MCF 10A (cell line): ENCODE measurements around the gene PLAGL2. TPM values are rescaled to one million over a fixed set of nuclear protein-coding genes. Genes with fewer than 3 reads are reported as not detected.

ENCODE experiments used
- BruUV-seq: library from RNA; stranded (reverse); fragments of 400-500 nt; replicated peaks from 2 replicates; lab custom pipeline; 2021; lab: Mats Ljungman, UMichigan
- CTCF ChIA-PET: fragments of 300-600 bp; sonication (Branson Sonifier 250); formaldehyde crosslinking; extraction: SDS; loops from one replicate; lab custom pipeline; 2021; ENCODE audit warnings: antibody characterized with exemption, inconsistent platforms; lab: Yijun Ruan, JAX
- POLR2A ChIA-PET: fragments of 300-600, 350-650 bp; sonication (Branson Sonifier 250); formaldehyde crosslinking; extraction: SDS; loops from one replicate; lab custom pipeline; 2020; ENCODE audit warnings: antibody characterized with exemption, inconsistent platforms; lab: Yijun Ruan, JAX
- DNase-seq: peaks from one replicate; pipeline ENCODE4 v3.0.0-alpha.2; 2018; ENCODE audit not compliant: unreplicated experiment
- H3K27ac Mint-ChIP-seq: one replicate; pipeline ENCODE4 v1.8.0; 2022; ENCODE audit warnings: mild to moderate bottlenecking, low read depth, mixed read lengths; ENCODE audit not compliant: unreplicated experiment
- H3K27me3 Mint-ChIP-seq: one replicate; pipeline ENCODE4 v1.8.0; 2022; ENCODE audit warnings: mixed read lengths; ENCODE audit not compliant: insufficient read depth, unreplicated experiment
- H3K36me3 Mint-ChIP-seq: one replicate; pipeline ENCODE4 v1.8.0; 2022; ENCODE audit warnings: mild to moderate bottlenecking, moderate library complexity, mixed read lengths; ENCODE audit not compliant: insufficient read depth, unreplicated experiment
- H3K4me1 Mint-ChIP-seq: one replicate; pipeline ENCODE4 v1.8.0; 2022; ENCODE audit warnings: mixed read lengths; ENCODE audit not compliant: insufficient read depth, unreplicated experiment
- H3K4me3 Mint-ChIP-seq: one replicate; pipeline ENCODE4 v1.8.0; 2022; ENCODE audit warnings: mild to moderate bottlenecking, moderate library complexity, mixed read lengths; ENCODE audit not compliant: unreplicated experiment
- H3K9me3 Mint-ChIP-seq: one replicate; pipeline ENCODE4 v1.8.0; 2022; ENCODE audit warnings: mixed read lengths; ENCODE audit not compliant: unreplicated experiment
- CTCF ChIP-seq: fragments of 200-600 bp; IDR thresholded peaks from one replicate; pipeline ENCODE4 v1.8.0; 2022; ENCODE audit warnings: antibody characterized with exemption, mild to moderate bottlenecking; ENCODE audit not compliant: unreplicated experiment
- intact Hi-C: fragments of 100-400 bp; cut with micrococcal nuclease; formaldehyde crosslinking; loops from 2 replicates; pipeline ENCODE4 v1.14.1; 2022
- total RNA-seq: library from RNA; stranded (reverse); gene quantifications from 2 replicates; pipeline ENCODE4 v1.2.3, GENCODE V29; 2022

PLAGL2 gene
- total RNA-seq, 1 experiment from 2014 or later = 18.6 TPM

- no peak for TF ChIP-seq CTCF
- no TSS peak for BruUV-seq
- Mint-ChIP-seq H3K27me3 (no peaks in the 10 kb centered on the region), H3K9me3 (no peaks in the 10 kb centered on the region), H3K36me3 (peaks cover 37% of the 10 kb centered on the region), H3K27ac (no peak overlapping the region), H3K4me1 (no peaks in the 10 kb centered on the region), H3K4me3 (no peak overlapping the region)
- ChIA-PET POLR2A (interaction anchor here (0.7 to 1.0 kb wide), 3 partner anchors 18 to 315 kb away, joined by 3 read pairs; no protein-coding TSS in a partner anchor), CTCF (no interaction called here)
- intact Hi-C loops = no loop called here
- DNase-seq = peak; percentile 54
Observed at GRCh38 chr20:32168184-32168910, 39.2 kb downstream of the PLAGL2 start.

GRCh38 chr20:32167552-32167951 lies 40.0 kb downstream of the PLAGL2 start:
- Mint-ChIP-seq H3K4me3 (no peak overlapping the region), H3K9me3 (no peaks in the 10 kb centered on the region), H3K36me3 (peaks cover 45% of the 10 kb centered on the region), H3K27ac (no peak overlapping the region), H3K4me1 (no peaks in the 10 kb centered on the region), H3K27me3 (no peaks in the 10 kb centered on the region)
- intact Hi-C loops = no loop called here
- BruUV-seq = no TSS peak
- TF ChIP-seq CTCF = no peak
- POLR2A ChIA-PET = interaction anchor here (1.0 to 1.2 kb wide), 2 partner anchors 14 to 37 kb away, joined by 3 read pairs; no protein-coding TSS in a partner anchor
- CTCF ChIA-PET = interaction anchor here (0.6 kb wide), 1 partner anchor 32 kb away, joined by 3 read pairs; no protein-coding TSS in a partner anchor
- DNase-seq = no peak

- ChIA-PET CTCF (no interaction called here), POLR2A (no interaction called here)
- no peaks in the 10 kb centered on the region for H3K9me3 Mint-ChIP-seq
- peaks cover 60% of the 10 kb centered on the region for H3K36me3 Mint-ChIP-seq
- no peaks in the 10 kb centered on the region for H3K4me1 Mint-ChIP-seq
- H3K27ac Mint-ChIP-seq = peak overlapping the region; percentile 46
- intact Hi-C loops = no loop called here
- no peak for TF ChIP-seq CTCF
- H3K27me3 Mint-ChIP-seq = no peaks in the 10 kb centered on the region
- DNase-seq = no peak
- H3K4me3 Mint-ChIP-seq = no peak overlapping the region
- no TSS peak for BruUV-seq
Observed at GRCh38 chr20:32165836-32166545, 41.6 kb downstream of the PLAGL2 start.
